Brain microvascular endothelial cell (primary cell): ENCODE measurements around the gene CACYBP.

ENCODE experiments used
- DNase-seq: peaks from one replicate; pipeline ENCODE4 v3.0.0-alpha.2; 2020
- H3K27ac ChIP-seq: fragments of 250-450 bp; sonication (Bioruptor Pico); 2 replicates; pipeline ENCODE4 v1.5.1; 2020; ENCODE audit warnings: mild to moderate bottlenecking, moderate library complexity
- H3K27me3 ChIP-seq: fragments of 250-450 bp; sonication (Bioruptor Pico); replicated peaks from 2 replicates; pipeline ENCODE4 v1.5.1; 2020; ENCODE audit warnings: mild to moderate bottlenecking
- H3K36me3 ChIP-seq: fragments of 250-450 bp; sonication (Bioruptor Pico); replicated peaks from 2 replicates; pipeline ENCODE4 v1.5.1; 2020; ENCODE audit warnings: mild to moderate bottlenecking
- H3K4me3 ChIP-seq: 2 replicates; pipeline ENCODE4 v1.5.1; 2011; ENCODE audit warnings: low read depth, mild to moderate bottlenecking, control low read depth, low read length, moderate library complexity
- CTCF ChIP-seq: IDR thresholded peaks from 2 replicates; pipeline ENCODE4 v1.5.1; 2011; ENCODE audit warnings: low read depth, mild to moderate bottlenecking, moderate library complexity, low read length, control low read depth, inconsistent platforms; ENCODE audit errors: missing control alignments
- in situ Hi-C: cut with HindIII; loops from 2 replicates; pipeline ENCODE4 v1.10.0; 2017; ENCODE audit warnings: low sequenced_read_pairs, low pct_ligation_motif_present

CACYBP gene

GRCh38 chr1:174956976-174957375, 42.8 kb upstream of the CACYBP start:
- no peak for TF ChIP-seq CTCF
- no peak for DNase-seq

GRCh38 chr1:174957829-174958228, 41.9 kb upstream of the CACYBP start:
- H3K4me3 ChIP-seq, result no peak overlapping the region
- no peak overlapping the region for H3K27ac ChIP-seq
- no peaks in the 10 kb centered on the region for H3K27me3 ChIP-seq
- TF ChIP-seq CTCF, result no peak
- no peak for DNase-seq
- in situ Hi-C loops, result loop anchor here (25.0 kb wide), 1 partner anchor 171 kb away; no protein-coding TSS in a partner anchor
- no peaks in the 10 kb centered on the region for H3K36me3 ChIP-seq

More at GRCh38 chr1:174956976-174957375, 42.8 kb upstream of the CACYBP start:
- Histone ChIP-seq H3K36me3 (no peaks in the 10 kb centered on the region), H3K27ac (no peak overlapping the region), H3K4me3 (no peak overlapping the region), H3K27me3 (no peaks in the 10 kb centered on the region)
- in situ Hi-C loops, result loop anchor here (25.0 kb wide), 1 partner anchor 170 kb away; no protein-coding TSS in a partner anchor

- no peak overlapping the region for H3K27ac ChIP-seq
- in situ Hi-C loops, result loop anchor here (25.0 kb wide), 1 partner anchor 171 kb away; no protein-coding TSS in a partner anchor
- no peaks in the 10 kb centered on the region for H3K27me3 ChIP-seq
- no peak overlapping the region for H3K4me3 ChIP-seq
- no peak for DNase-seq
- H3K36me3 ChIP-seq, result no peaks in the 10 kb centered on the region
- TF ChIP-seq CTCF, result no peak
Observed at GRCh38 chr1:174958396-174958795, 41.4 kb upstream of the CACYBP start.

- no peak for TF ChIP-seq CTCF
- H3K36me3 ChIP-seq, result no peaks in the 10 kb centered on the region
- in situ Hi-C loops, result loop anchor here (25.0 kb wide), 1 partner anchor 173 kb away; no protein-coding TSS in a partner anchor
- H3K4me3 ChIP-seq, result no peak overlapping the region
- DNase-seq, result no peak
- H3K27ac ChIP-seq, result no peak overlapping the region
- peaks cover under 1% of the 10 kb centered on the region for H3K27me3 ChIP-seq
Observed at GRCh38 chr1:174960362-174960761, 39.4 kb upstream of the CACYBP start.

GRCh38 chr1:174963529-174964125, 36.1 kb upstream of the CACYBP start:
- no peak overlapping the region for H3K4me3 ChIP-seq
- DNase-seq, result no peak
- H3K27ac ChIP-seq, result no peak overlapping the region
- H3K27me3 ChIP-seq, result peaks cover 4% of the 10 kb centered on the region
- in situ Hi-C loops, result loop anchor here (25.0 kb wide), 1 partner anchor 176 kb away; no protein-coding TSS in a partner anchor
- TF ChIP-seq CTCF, result no peak
- H3K36me3 ChIP-seq, result no peaks in the 10 kb centered on the region
